HUES64 (cell line): ENCODE measurements around the gene TP53BP1. TPM values are rescaled to one million over a fixed set of nuclear protein-coding genes. Genes with fewer than 3 reads are reported as not detected.
"Not testable (repeated sequence)": the region's sequence is repeated elsewhere in the genome, so short reads cannot be mapped to it uniquely, and the experiment has no call there.

Experiments used
- H3K27ac ChIP-seq: 2 replicates; pipeline ENCODE4 v1.7.0; 2013; ENCODE audit warnings: low read depth, low read length, inconsistent platforms
- H3K27me3 ChIP-seq: 2 replicates; pipeline ENCODE4 v1.6.1; 2013; ENCODE audit warnings: mild to moderate bottlenecking, low read length; ENCODE audit not compliant: insufficient read depth
- H3K36me3 ChIP-seq: 2 replicates; pipeline ENCODE4 v1.6.1; 2013; ENCODE audit warnings: mild to moderate bottlenecking, low read length; ENCODE audit not compliant: insufficient read depth
- H3K4me1 ChIP-seq: 2 replicates; pipeline ENCODE4 v1.6.1; 2013; ENCODE audit warnings: mild to moderate bottlenecking, low read length, moderate library complexity; ENCODE audit not compliant: insufficient read depth
- H3K4me3 ChIP-seq: 2 replicates; pipeline ENCODE4 v1.5.1; 2013; ENCODE audit warnings: mild to moderate bottlenecking, low read length, moderate library complexity
- H3K9ac ChIP-seq: 2 replicates; pipeline ENCODE4 v1.6.1; 2013; ENCODE audit warnings: mild to moderate bottlenecking, low read depth, low read length
- H3K9me3 ChIP-seq: 2 replicates; pipeline ENCODE4 v1.6.1; 2013; ENCODE audit warnings: low read depth, low read length; ENCODE audit not compliant: insufficient read depth
- WGBS: fragments of 150-250, 120-280 bp; methylation state at CpG from one replicate; pipeline ENCODE4 v1.1.7; 2013; ENCODE audit warnings: missing lambda C conversion rate; 5-methylcytosine and 5-hydroxymethylcytosine counted together
- polyA plus RNA-seq, 2 experiments: library from polyadenylated mRNA; stranded (reverse); fragments of 50-300 nt; gene quantifications; one replicate each; pipeline ENCODE4 v1.2.3, GENCODE V29; 2013

Gene TP53BP1
- 49.3 TPM for polyA plus RNA-seq (2013, experiment 1 of 2)
- 41.8 TPM for polyA plus RNA-seq (2013, experiment 2 of 2)

- H3K4me1 ChIP-seq = peaks cover 17% of the 10 kb centered on the region
- peaks cover 41% of the 10 kb centered on the region for H3K36me3 ChIP-seq
- H3K27ac ChIP-seq = peak within 1 kb of the TSS; percentile 94; the same call in 1 of the 2 replicates
- H3K9ac ChIP-seq = peak within 1 kb of the TSS; percentile 83
- WGBS = 1% methylated on average over 54 of the region's 54 CpGs
- H3K4me3 ChIP-seq = peak within 1 kb of the TSS; percentile 83
- H3K9me3 ChIP-seq = no peaks in the 10 kb centered on the region
- H3K27me3 ChIP-seq = no peaks in the 10 kb centered on the region
These were observed at the start of gene TP53BP1 for GRCh38 chr15:43492673-43493601. TP53BP1 (minus strand) TSS chr15:43493156; CDS start chr15:43493043, 113 bp downstream.

- Histone ChIP-seq H3K9ac (no peak overlapping the region), H3K27ac (no peak overlapping the region)
These were observed 48.8 kb upstream of the TP53BP1 start for GRCh38 chr15:43541785-43542184.

GRCh38 chr15:43538091-43538490 lies 45.1 kb upstream of the TP53BP1 start:
- no peaks in the 10 kb centered on the region for H3K27me3 ChIP-seq
- no peak overlapping the region for H3K9ac ChIP-seq
- 93% methylated on average over 2 of the region's 2 CpGs for WGBS
- no peaks in the 10 kb centered on the region for H3K4me1 ChIP-seq
- peaks cover 5% of the 10 kb centered on the region; the same call in 1 of the 2 replicates for H3K36me3 ChIP-seq
- H3K4me3 ChIP-seq = no peak overlapping the region
- no peaks in the 10 kb centered on the region for H3K9me3 ChIP-seq
- H3K27ac ChIP-seq = no peak overlapping the region

More at GRCh38 chr15:43541785-43542184, 48.8 kb upstream of the TP53BP1 start:
- H3K4me1 ChIP-seq = no peaks in the 10 kb centered on the region
- no peaks in the 10 kb centered on the region for H3K9me3 ChIP-seq
- no peaks in the 10 kb centered on the region for H3K36me3 ChIP-seq
- no peak overlapping the region for H3K4me3 ChIP-seq
- no peaks in the 10 kb centered on the region for H3K27me3 ChIP-seq

GRCh38 chr15:43534897-43535296 lies 41.9 kb upstream of the TP53BP1 start:
- WGBS = 94% methylated on average over 3 of the region's 3 CpGs
- Histone ChIP-seq H3K36me3 (peaks cover 5% of the 10 kb centered on the region; the same call in 1 of the 2 replicates), H3K27ac (no peak overlapping the region), H3K9me3 (no peaks in the 10 kb centered on the region), H3K9ac (no peak overlapping the region), H3K4me1 (peaks cover 16% of the 10 kb centered on the region), H3K27me3 (no peaks in the 10 kb centered on the region), H3K4me3 (no peak overlapping the region)

- not testable (repeated sequence) for H3K4me3 ChIP-seq, H3K27ac ChIP-seq, H3K36me3 ChIP-seq, H3K9me3 ChIP-seq, H3K27me3 ChIP-seq, H3K9ac ChIP-seq
- H3K4me1 ChIP-seq = peaks cover 16% of the 10 kb centered on the region
- WGBS = 91% methylated on average over 5 of the region's 5 CpGs
These were observed 39.9 kb upstream of the TP53BP1 start for GRCh38 chr15:43532826-43533225.

- H3K27ac ChIP-seq = no peak overlapping the region
- H3K4me1 ChIP-seq = peaks cover 16% of the 10 kb centered on the region
- peaks cover 5% of the 10 kb centered on the region; the same call in 1 of the 2 replicates for H3K36me3 ChIP-seq
- H3K9ac ChIP-seq = no peak overlapping the region
- H3K27me3 ChIP-seq = no peaks in the 10 kb centered on the region
- H3K4me3 ChIP-seq = no peak overlapping the region
- 33% methylated on average over 7 of the region's 7 CpGs for WGBS
- no peaks in the 10 kb centered on the region for H3K9me3 ChIP-seq
These were observed 38.2 kb upstream of the TP53BP1 start for GRCh38 chr15:43531018-43531670.

- H3K4me3 ChIP-seq = no peak overlapping the region
- H3K9ac ChIP-seq = no peak overlapping the region
- peaks cover 16% of the 10 kb centered on the region for H3K4me1 ChIP-seq
- no peaks in the 10 kb centered on the region for H3K9me3 ChIP-seq
- H3K27me3 ChIP-seq = no peaks in the 10 kb centered on the region
- H3K27ac ChIP-seq = no peak overlapping the region
- H3K36me3 ChIP-seq = peaks cover 3% of the 10 kb centered on the region; the same call in 1 of the 2 replicates
- 82% methylated on average over 12 of the region's 12 CpGs for WGBS
These were observed 36.8 kb upstream of the TP53BP1 start for GRCh38 chr15:43529587-43530345.

- peaks cover 16% of the 10 kb centered on the region for H3K4me1 ChIP-seq
- no peaks in the 10 kb centered on the region for H3K36me3 ChIP-seq
- no peaks in the 10 kb centered on the region for H3K9me3 ChIP-seq
- WGBS = 96% methylated on average over 14 of the region's 15 CpGs
- no peak overlapping the region for H3K27ac ChIP-seq
- no peaks in the 10 kb centered on the region for H3K27me3 ChIP-seq
- H3K4me3 ChIP-seq = no peak overlapping the region
- H3K9ac ChIP-seq = no peak overlapping the region
These were observed 36.2 kb upstream of the TP53BP1 start for GRCh38 chr15:43529141-43529540.

- Histone ChIP-seq H3K9ac (no peak overlapping the region), H3K4me3 (no peak overlapping the region), H3K9me3 (no peaks in the 10 kb centered on the region), H3K4me1 (peaks cover 16% of the 10 kb centered on the region), H3K27me3 (no peaks in the 10 kb centered on the region), H3K36me3 (no peaks in the 10 kb centered on the region), H3K27ac (no peak overlapping the region)
- WGBS = 91% methylated on average over 9 of the region's 11 CpGs
These were observed 35.6 kb upstream of the TP53BP1 start for GRCh38 chr15:43528542-43529007.

GRCh38 chr15:43527802-43528541 lies 35.0 kb upstream of the TP53BP1 start:
- H3K4me3 ChIP-seq = no peak overlapping the region

More at GRCh38 chr15:43527802-43528541, 35.0 kb upstream of the TP53BP1 start:
- H3K27ac ChIP-seq = no peak overlapping the region
- H3K9me3 ChIP-seq = no peaks in the 10 kb centered on the region
- no peak overlapping the region for H3K9ac ChIP-seq
- no peaks in the 10 kb centered on the region for H3K27me3 ChIP-seq
- 89% methylated on average over 12 of the region's 12 CpGs for WGBS
- no peaks in the 10 kb centered on the region for H3K36me3 ChIP-seq
- H3K4me1 ChIP-seq = peaks cover 16% of the 10 kb centered on the region
